Measurements from ENCODE around the gene CABP1. TPM values are rescaled to one million over a fixed set of nuclear protein-coding genes. Genes with fewer than 3 reads are reported as not detected.
A peak's percentile ranks its signal among the peaks of the same experiment; 100 is the strongest.

The CABP1 gene
- total RNA-seq, 1 experiment from 2014 or later, result 3.0 TPM

DNA sequence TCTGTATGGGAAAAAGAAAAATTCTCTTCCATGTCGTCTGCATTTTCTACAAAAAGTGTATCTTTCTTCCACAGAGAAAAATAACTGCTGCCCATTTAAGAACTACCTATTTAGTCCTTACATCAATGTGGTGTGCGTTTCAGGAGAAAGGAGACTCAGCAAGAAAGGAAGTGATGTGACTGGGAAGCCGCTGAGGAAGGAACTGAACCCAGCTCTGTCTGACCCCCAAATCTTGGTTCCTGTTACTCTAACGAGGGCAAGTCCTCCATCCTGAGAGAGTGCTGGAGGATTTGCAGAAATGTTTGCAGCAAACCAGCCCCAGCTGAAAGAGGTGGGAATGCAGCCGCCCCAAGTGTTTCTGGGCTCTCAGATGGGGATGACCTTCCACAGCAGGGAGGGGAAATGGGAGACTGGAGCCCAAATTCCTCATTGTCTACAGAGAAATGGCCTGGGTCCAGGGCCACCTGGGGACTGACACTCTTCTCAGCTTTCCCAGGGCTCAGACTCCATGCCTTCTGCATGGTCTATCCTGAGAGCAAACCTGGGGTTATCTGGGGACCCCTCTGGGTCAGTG lies 39.8 kb downstream of the CABP1 start:
- no peak overlapping the region for H3K9ac ChIP-seq (ENCODE audit: extremely low read depth, insufficient read length, low read length)
- no peak overlapping the region for H3K56ac ChIP-seq (ENCODE audit: insufficient read length, low read depth, low read length)
- WGBS (ENCODE audit: extremely low coverage, insufficient read length, low lambda C conversion rate), result no CpG with 5 or more reads among the region's 5 CpGs
- no peak overlapping the region for H2BK20ac ChIP-seq (ENCODE audit: low read depth, low read length, poor library complexity, severe bottlenecking)
- H2BK5ac ChIP-seq (ENCODE audit: insufficient read length, low read length), result no peak overlapping the region
- Mint-ChIP-seq H3K4me3 (no peak overlapping the region), H3K27me3 (ENCODE audit: low read depth) (no peaks in the 10 kb centered on the region; the same call in 1 of the 2 replicates), H3K9me3 (no peaks in the 10 kb centered on the region), H3K36me3 (ENCODE audit: insufficient read depth in 1 of 3, low read depth in 3 of 3) (no peaks in the 10 kb centered on the region; a peak in 1 of 7 replicates), H3K4me1 (peaks cover 3 to 4% of the 10 kb centered on the region in 2 experiments; a peak in 3 of 4 replicates), H3K27ac (peak overlapping the region in 2 of 3 experiments; percentile 19 to 27; a peak in 2 of 7 replicates)
- H4K5ac ChIP-seq (ENCODE audit: insufficient read length, low read depth, low read length), result no peak overlapping the region
- no peak overlapping the region for H3T11ph ChIP-seq (ENCODE audit: low read length)
- H3K14ac ChIP-seq (ENCODE audit: insufficient read depth, low read length), result no peak overlapping the region
- H2AFZ ChIP-seq (ENCODE audit: low read length), result no peak overlapping the region
- H2BK120ac ChIP-seq (ENCODE audit: low read depth, low read length, poor library complexity, severe bottlenecking), result no peak overlapping the region
- TF ChIP-seq, protein P1, sequence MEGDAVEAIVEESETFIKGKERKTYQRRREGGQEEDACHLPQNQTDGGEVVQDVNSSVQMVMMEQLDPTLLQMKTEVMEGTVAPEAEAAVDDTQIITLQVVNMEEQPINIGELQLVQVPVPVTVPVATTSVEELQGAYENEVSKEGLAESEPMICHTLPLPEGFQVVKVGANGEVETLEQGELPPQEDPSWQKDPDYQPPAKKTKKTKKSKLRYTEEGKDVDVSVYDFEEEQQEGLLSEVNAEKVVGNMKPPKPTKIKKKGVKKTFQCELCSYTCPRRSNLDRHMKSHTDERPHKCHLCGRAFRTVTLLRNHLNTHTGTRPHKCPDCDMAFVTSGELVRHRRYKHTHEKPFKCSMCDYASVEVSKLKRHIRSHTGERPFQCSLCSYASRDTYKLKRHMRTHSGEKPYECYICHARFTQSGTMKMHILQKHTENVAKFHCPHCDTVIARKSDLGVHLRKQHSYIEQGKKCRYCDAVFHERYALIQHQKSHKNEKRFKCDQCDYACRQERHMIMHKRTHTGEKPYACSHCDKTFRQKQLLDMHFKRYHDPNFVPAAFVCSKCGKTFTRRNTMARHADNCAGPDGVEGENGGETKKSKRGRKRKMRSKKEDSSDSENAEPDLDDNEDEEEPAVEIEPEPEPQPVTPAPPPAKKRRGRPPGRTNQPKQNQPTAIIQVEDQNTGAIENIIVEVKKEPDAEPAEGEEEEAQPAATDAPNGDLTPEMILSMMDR (conservative IDR thresholded peaks at IDR 0.05), result no peak
- H3K18ac ChIP-seq (ENCODE audit: insufficient read length, low read depth, low read length), result no peak overlapping the region
- H2BK12ac ChIP-seq (ENCODE audit: insufficient read length, low read depth, low read length), result no peak overlapping the region
- no peak overlapping the region for H2BK15ac ChIP-seq (ENCODE audit: low read depth, low read length)
- H3K23me2 ChIP-seq (ENCODE audit: insufficient read length, low read depth, low read length, poor library complexity, severe bottlenecking), result no peaks in the 10 kb centered on the region
- H3K4ac ChIP-seq (ENCODE audit: low read depth, low read length), result no peak overlapping the region
- no peak overlapping the region for H4K91ac ChIP-seq (ENCODE audit: insufficient read length, low read depth, low read length)
- H3K79me2 ChIP-seq (ENCODE audit: insufficient read depth, low read length), result no peaks in the 10 kb centered on the region
- H3K9me3 ChIP-seq (ENCODE audit: control insufficient read depth, low read depth, low read length), result no peaks in the 10 kb centered on the region
- H3K27me3 ChIP-seq (ENCODE audit: insufficient read depth, low read length), result no peaks in the 10 kb centered on the region
- no peak overlapping the region for H3K27ac ChIP-seq (ENCODE audit: insufficient read length, low read depth, low read length)
- H3K4me2 ChIP-seq (ENCODE audit: insufficient read depth, insufficient read length, low read length), result no peak overlapping the region
- H4K20me1 ChIP-seq (ENCODE audit: control insufficient read depth, insufficient read depth, insufficient read length), result no peaks in the 10 kb centered on the region
- no peak overlapping the region for H4K8ac ChIP-seq (replicated peaks; ENCODE audit: insufficient read length, low read depth, low read length)
- DNase-seq, result peak; percentile 38
- no peak overlapping the region for H2AK5ac ChIP-seq (ENCODE audit: insufficient read length, low read length)
- no peaks in the 10 kb centered on the region for H3K79me1 ChIP-seq (ENCODE audit: insufficient read depth, low read depth, low read length, poor library complexity, severe bottlenecking)
- H3K23ac ChIP-seq (ENCODE audit: insufficient read length, low read depth, low read length), result no peak overlapping the region
- no peaks in the 10 kb centered on the region for H3K4me1 ChIP-seq (ENCODE audit: insufficient read depth, low read length)
